Body of pancreas (tissue), 4 donors: ENCODE data around the gene TNFRSF18.

Source experiments
- CTCF ChIP-seq, 7 experiments: fragments of 450-650 bp in 4 of 7; fragments of 200-600 bp in 3 of 7; sonication (generic) in 3 of 7; IDR thresholded peaks; one replicate each; pipeline ENCODE4 v1.5.1; 2016 to 2019; ENCODE audit warnings: antibody characterized with exemption in 7 of 7
- POLR2A ChIP-seq, 3 donors: fragments of 450-650 bp; IDR thresholded peaks; one replicate each; pipeline ENCODE4 v1.6.1; 2016; ENCODE audit warnings: antibody characterized with exemption in 3 of 3, mild to moderate bottlenecking in 2 of 3

DNA sequence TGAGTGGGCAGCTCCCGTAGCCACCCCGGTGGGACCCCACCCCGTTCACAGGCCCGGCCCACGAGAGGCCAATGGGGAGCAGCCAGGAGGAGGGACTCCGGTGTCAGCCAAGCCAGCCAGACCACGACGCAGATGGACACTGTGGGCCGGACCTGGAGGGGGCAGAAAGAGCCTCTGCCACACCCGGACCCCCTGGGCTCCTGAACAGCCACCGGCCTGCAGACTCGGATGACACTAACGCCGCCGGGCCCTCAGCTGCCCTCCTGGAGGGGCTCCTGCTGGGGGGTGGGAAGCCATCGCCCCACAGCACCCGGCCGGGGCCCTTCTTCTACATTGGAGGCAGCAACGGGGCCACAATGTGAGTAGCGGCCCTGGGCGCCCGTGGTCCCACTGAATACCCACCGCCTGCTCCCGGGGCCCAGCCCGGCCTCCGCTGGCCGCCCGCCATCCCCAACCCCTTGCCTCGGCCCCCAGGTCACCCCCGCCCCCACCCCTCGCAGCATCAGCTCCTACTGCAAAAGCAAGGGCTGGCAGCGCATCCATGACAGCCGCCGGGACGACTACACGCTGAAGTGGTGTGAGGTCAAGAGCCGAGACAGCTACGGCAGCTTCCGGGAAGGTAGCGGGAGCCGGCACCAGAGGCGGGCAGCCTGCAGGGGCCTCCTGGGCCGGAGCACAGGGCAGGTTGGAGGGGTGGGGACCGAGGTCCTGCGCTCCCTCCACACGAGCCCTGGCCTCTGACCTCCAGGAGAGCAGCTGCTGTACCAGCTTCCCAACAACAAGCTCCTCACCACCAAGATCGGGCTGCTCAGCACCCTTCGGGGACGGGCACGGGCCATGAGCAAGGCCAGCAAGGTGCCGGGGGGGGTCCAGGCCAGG, 26.2 kb downstream of the TNFRSF18 start:
- TF ChIP-seq POLR2A (IDR thresholded peaks at IDR 0.05) = no peak
- no peak for TF ChIP-seq CTCF (IDR thresholded peaks at IDR 0.05)
